Measurements from ENCODE around the gene DHRS7B. TPM values are rescaled to one million over a fixed set of nuclear protein-coding genes. Genes with fewer than 3 reads are reported as not detected.

The DHRS7B gene
- total RNA-seq, 1 donor from 2014 or later: 20.2 TPM

- Mint-ChIP-seq H3K27ac (ENCODE audit: unreplicated experiment) (no peak overlapping the region), H3K4me3 (ENCODE audit: unreplicated experiment) (no peak overlapping the region), H3K9me3 (ENCODE audit: low read depth) (no peaks in the 10 kb centered on the region), H3K36me3 (ENCODE audit: low read depth) (no peaks in the 10 kb centered on the region), H3K27me3 (ENCODE audit: low read depth) (no peaks in the 10 kb centered on the region), H3K4me1 (ENCODE audit: low read depth) (no peaks in the 10 kb centered on the region)
- DNase-seq (ENCODE audit: low spot score): no peak
- TF ChIP-seq CTCF (IDR thresholded peaks at IDR 0.05): no peak
Measured at GRCh38 chr17:21240369-21241055, 113.7 kb downstream of the DHRS7B start.

Other genes with a start within 250 kb of the DHRS7B start
- 228 to 248 TPM (median 239 TPM) in 3 replicates for gene USP22, start 84.0 kb upstream of the DHRS7B start, total RNA-seq
- 24.3 to 28.1 TPM (median 24.7 TPM) in 3 replicates for gene TMEM11, start 87.2 kb downstream of the DHRS7B start, total RNA-seq
- 8.2 to 18.6 TPM (median 17.2 TPM) in 3 replicates for gene NATD1, start 126.4 kb downstream of the DHRS7B start, total RNA-seq
- 31.3 to 38.3 TPM (median 35.9 TPM) in 3 replicates for gene MAP2K3, start 157.7 kb downstream of the DHRS7B start, total RNA-seq
- gene KCNJ12, start 249.4 kb downstream of the DHRS7B start, total RNA-seq: 2.2 to 2.8 TPM (median 2.5 TPM) in 3 replicates